ENCODE results near the gene VSIG2.

DNA sequence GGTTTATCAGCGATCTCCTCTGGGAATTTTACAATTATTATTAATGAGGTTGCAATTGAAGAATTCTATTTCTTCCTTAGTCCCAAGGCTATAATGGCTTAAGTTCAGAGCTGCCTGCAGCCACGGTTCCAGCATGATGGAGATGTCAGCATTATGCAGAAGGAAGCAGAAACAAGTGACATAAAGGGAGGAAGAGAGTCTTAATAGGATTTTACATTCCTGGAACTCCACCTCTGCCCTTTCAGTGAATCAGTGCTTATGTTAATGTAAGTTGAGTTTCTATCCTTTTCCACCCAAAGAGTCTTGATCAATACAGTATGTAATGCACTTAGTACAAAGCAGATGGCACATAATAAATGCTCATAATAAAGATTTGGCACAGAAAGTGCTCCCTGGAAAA lies 23.9 kb downstream of the VSIG2 start:
- TF ChIP-seq, protein P1, sequence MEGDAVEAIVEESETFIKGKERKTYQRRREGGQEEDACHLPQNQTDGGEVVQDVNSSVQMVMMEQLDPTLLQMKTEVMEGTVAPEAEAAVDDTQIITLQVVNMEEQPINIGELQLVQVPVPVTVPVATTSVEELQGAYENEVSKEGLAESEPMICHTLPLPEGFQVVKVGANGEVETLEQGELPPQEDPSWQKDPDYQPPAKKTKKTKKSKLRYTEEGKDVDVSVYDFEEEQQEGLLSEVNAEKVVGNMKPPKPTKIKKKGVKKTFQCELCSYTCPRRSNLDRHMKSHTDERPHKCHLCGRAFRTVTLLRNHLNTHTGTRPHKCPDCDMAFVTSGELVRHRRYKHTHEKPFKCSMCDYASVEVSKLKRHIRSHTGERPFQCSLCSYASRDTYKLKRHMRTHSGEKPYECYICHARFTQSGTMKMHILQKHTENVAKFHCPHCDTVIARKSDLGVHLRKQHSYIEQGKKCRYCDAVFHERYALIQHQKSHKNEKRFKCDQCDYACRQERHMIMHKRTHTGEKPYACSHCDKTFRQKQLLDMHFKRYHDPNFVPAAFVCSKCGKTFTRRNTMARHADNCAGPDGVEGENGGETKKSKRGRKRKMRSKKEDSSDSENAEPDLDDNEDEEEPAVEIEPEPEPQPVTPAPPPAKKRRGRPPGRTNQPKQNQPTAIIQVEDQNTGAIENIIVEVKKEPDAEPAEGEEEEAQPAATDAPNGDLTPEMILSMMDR (IDR thresholded peaks at IDR 0.05; ENCODE audit: borderline replicate concordance, extremely low read depth, low read length, poor library complexity, severe bottlenecking), result no peak
- TF ChIP-seq EZH2 (IDR thresholded peaks at IDR 0.05; ENCODE audit: borderline replicate concordance, low read depth, low read length, severe bottlenecking), result no peak

All from DND-41 (cell line).